Hematopoietic multipotent progenitor cell treated with erythropoietin and hydrocortisone succinate and interleukin-3 and kit ligand, for 17 days (in vitro differentiated cells): Measurements from ENCODE around the gene DPH2.

ENCODE experiments used
- DNase-seq: peaks from one replicate; pipeline ENCODE4 v3.0.0-alpha.2; 2015; ENCODE audit warnings: low spot score

The DPH2 gene

DNA sequence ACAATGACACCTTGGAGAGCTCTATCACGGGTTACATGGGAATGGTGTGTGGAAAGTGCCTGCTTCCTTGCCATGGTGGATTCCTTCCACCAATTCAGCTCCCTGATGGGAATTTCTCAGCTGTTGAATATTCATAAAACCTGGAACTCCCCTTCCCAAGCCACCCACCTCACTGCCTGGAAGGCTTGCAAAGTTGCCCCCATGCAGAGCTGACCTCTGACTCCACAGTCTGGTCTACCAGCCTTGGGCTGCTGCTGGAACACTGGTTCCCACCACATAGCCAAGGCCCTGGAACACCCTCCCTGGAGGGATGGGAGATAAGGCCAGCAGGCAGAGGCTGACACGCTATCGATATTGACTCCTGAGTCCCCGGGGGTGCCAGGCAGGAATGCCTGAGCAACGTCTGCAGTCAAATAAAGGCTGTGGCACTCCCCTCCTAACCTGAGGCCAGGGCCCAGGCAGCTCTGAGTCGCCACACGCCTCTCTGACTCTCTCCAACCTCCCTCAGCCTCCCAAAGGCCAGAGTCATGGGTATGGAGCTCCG lies 30.4 kb downstream of the DPH2 start:
- no peak for DNase-seq

DNA sequence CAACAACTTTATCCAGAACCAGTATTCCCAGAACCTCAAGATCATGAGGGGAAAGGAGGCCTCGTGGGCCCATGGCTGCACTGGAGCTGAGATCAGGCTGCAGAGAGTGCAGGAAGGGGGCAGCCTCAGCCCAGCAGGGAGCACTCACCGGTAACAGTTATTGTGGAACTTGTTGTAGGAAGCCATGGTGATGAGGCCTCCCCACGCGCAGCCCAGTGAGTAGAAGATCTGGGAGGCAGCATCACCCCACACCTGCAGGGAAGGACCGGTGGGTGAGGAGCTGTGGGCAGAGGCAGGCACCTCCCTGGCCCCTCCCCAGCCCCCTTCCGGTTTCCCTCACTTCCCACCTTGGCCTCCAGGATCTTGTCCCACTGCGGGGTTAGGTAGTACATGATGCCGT lies 32.4 kb downstream of the DPH2 start:
- no peak for DNase-seq

DNA sequence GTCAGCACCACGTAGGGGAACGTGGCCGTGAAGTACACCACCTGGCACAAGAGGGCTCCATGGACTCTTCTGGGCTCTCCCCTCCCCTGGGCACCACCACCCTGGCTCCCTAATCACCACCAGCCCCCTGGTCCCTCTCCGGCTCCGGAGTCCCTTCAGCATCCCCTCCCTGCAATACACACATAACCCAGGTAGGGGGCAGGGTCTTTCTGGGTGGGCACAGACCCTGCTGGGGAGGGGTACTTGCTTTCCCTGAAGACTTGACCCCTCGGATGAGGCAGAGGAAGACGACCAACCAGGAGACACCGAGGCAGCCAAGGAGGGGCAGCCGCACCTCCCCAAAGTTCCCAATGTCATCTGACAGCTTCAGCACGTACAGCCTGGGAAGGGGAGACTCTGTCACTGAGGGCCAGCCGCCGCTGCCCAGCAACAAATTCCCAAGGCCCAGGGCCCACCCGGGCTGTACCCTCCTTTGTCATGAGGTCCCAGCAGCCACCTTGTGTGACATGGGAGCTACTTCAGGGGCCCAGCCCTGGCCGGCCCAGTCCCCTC lies 32.9 kb downstream of the DPH2 start:
- no peak for DNase-seq

DNA sequence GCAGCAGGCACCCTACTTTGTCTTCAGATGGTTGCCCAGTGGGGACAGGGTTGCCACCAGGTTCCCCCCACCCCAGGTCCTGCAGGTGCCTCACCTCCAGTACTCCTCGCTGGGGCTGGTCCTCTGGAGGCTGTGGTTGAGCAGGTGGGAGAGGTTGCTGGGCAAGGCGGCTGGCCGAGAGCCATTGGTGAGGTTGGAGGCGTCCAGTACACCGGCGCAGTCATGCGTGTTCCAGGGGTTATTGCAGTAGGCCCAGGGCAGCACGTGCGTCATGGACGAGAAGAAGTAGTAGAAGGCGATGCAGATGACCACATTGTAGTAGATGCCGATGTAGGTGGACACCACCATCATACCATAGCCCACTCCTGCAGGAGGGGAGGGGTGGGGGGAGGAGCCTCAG lies 38.4 kb downstream of the DPH2 start:
- DNase-seq, result no peak

DNA sequence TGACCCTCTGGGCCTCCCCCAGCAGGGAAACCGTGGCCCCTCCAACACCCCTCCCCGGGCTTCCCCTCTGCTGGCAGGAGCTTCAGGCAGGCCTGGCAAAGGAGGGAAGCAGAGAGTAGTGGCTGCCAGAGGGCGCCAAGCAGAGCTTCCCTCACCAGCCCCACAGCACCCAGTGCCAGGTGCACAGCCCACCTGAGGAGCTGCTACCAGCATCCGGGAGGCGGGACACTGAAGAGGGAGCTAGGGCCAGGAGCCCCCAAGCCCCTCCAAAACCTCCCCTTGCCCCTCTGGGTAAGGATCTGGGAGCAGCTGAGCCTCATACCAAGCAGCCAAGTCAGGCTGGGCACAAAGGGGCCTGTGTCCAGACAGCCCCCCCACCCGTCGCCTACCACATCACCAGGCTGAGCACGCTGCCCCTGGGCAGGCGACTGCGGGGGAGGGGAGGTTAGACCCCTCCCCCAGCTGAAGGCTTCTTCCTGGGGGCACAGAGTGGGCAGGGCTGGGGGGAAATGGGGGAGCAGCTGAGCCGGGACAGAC lies 41.2 kb downstream of the DPH2 start:
- DNase-seq, result no peak

DNA sequence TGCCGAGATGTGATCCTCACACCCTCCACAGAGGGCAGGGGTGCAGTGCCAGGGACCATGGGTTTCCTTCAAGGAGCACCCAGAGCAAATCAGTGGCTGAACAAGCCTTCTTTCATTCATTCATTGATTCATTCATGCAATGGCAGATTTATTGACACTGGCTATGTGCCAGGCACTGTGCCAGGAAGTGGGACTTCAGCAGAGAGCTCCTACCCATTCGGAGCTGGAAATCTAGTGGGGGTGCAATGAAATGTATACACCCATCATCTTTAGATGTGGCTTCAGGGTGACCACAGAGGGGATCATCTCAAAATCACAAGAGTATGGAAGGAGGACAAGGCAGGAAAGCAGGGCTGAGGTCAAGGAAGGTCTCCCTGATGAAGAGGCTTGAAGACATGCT lies 42.6 kb downstream of the DPH2 start:
- no peak for DNase-seq

DNA sequence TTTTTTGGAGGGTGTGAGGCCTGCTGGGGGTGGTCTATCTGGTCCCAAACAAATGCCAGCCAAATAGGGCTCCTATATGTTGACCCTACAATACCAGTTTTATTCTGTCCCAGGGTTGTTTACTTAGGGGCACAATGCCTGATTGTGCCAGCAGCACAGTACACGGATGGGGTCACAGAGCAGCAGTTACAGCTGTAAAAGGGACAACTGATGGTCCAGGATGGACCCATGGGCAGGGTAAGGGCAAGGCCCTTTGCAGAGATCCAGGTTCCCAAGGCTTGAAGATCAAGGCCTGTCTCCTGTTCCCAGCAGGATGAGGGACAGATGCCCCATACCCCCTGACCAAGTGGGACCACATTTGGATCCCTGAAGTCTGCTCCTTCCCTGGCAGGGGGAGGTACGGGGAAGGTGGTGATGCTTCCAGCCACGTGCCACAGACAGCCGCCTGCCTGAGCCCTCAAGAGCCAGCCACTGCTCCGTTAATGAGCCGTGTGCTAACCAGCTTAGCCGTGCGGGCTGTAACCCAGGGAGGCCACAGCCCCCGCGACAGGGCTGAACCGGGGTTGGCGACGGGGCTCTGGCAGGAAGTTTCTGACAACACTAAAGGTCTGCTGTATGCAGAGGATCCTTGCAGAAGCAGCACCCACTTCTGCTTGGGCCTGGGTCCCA lies 43.3 kb downstream of the DPH2 start:
- DNase-seq, result no peak

DNA sequence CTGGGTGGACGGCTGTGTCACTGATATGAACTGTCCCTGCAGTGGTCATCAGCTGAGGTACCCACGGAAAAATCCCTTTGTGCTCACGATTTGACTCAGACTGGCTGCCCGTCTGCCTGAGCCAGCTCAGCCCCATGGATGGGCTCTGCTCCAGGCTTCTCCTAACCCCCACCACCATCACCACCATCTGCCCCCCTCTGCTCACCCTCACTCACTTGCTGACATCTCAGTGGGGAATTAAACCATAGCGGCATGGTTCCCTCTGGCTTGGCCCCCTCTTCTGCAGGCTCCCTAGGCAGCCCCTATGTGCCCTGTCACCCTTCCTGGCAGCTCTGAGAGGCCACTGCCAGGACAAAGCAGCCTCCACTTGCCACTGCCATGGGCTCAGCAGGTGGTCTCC lies 44.1 kb downstream of the DPH2 start:
- no peak for DNase-seq

DNA sequence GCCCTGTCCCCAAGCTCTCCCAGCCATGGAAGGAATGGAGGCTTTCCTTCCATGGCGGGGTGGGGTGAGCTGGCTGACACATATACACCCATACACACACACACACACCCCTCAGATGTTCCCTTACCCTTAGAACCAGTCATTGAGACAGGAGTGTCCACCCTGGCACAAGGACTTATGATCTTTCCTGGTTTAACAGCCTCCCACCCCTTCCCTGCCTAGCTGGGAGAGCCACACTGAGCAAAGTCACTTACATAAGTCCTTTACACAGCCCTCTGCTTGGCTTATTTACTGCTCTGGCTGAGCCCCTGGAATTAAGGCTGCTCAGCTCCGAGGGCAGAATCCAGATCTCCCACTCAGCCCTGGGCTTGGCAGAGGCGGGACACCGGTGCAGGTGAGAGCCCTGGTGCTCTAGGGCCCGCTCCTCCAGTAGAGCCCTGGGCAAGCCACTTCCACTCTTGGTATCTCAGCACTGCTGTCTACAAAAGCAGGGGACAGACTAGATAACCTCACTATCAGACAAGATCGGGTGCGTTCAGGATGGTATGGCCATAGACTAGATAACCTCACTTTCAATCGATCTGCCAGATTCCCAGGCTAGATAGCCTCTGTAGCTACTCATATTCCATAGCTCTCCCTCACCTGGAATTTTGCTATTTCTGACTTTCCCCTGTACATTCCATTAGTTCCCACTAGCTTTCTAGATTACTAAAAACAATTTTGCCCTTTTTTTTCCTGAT lies 44.7 kb downstream of the DPH2 start:
- DNase-seq, result peak; percentile 18

DNA sequence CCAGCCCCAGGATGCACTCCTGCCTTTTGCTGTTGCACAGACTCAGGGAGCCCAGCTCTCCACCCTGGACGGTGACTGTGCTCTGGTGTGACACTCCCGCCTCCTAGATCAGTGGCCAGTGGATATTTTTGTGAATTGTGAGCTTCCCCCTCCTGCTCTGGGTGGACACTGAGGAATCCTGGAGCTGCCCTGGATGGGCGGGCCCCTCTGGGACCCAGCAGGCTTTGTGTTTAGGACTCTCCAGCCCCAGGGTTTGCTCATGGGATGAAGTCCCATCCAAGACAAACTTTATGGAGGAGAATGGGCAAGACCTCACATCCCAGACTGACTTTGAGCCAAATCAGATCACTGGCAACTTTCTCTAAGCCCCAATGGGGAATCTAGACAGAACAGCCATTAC lies 45.4 kb downstream of the DPH2 start:
- no peak for DNase-seq

DNA sequence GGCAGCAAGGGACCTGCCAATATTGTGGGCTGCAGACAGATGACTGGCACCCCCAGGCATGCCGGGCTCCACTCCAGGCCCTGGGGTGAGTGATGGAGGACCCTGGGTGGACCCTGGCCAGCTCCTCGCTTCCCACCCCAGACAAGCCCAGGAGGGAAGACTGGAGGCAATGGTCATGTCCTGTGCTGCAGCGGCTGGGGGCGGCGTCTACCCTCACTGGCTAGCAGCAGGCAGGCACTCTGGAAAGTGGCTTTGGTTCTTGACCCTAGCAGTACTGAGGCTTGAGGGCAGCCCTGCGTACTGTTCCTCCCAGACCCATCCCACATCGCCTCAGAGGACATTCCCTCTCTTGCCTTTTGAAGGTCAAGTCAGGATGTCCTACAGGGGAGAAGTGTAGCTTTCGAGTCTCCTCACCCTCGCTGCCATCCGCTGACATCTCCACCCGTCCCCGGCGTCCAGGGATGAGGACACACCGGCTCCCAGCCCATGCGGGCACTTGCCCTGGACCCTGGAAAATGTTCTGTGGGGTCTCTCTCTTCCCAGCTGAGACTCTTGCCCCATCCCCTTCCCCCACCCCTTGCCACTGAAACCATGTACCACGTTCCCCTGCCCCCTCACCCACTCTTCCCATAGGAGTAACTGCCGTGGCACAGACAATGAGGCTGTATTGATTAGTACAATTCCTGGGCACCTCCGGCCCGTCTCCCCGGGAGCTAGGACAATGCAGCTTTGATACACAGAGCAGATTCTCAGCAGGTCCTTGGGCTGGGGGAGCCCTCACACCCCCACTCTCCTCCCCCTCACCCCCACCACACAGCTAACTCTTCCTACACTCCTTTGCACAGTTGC lies 46.5 kb downstream of the DPH2 start:
- no peak for DNase-seq

DNA sequence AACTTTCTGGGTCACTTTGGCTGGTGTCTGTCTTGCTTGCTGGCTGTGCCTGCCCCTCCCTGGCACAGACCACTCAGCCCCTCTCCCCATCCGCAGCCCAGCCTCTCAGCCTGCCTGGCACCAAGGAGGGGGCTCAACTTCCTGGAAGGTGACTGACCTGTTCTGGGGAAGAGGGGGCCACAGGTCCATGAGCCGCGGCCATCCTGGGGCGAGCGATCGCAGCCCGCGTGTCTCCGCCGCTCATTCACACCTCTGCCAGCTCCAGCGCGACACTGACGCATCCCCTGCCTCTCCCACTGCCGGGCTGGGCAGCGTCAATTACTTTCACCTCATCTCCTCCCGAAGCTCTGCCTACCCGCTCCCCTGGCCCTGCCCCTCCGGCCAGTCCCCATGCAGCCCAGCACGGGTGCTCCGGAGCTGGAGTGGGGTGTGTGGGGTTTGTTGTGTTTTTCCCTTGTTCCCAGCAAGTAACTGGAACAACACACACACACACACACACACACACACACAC lies 47.1 kb downstream of the DPH2 start:
- DNase-seq, result no peak

DNA sequence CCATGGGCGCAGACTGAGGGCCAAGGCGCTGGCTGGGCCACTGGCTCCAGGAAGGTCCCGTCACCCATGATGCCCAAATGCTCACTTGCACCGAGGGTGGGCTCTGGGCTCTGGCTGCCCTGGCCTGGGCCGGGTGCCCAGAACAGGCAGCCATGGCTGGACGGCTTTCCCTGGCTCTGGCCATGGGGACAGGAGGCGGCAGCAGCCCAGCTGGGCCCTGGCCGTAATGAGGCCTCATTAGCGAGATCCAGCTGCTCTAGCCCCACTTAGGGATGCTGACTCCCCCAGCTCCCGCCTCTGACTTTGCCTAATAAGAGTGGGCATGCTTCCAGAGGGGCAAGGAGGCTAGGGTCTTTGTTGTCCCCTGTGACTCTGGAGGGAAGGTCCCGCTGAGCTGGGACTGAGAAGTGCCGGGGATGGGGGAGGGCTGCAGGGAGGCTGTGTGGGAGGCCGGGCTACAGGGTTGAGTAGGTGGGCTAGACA lies 49.7 kb downstream of the DPH2 start:
- no peak for DNase-seq

DNA sequence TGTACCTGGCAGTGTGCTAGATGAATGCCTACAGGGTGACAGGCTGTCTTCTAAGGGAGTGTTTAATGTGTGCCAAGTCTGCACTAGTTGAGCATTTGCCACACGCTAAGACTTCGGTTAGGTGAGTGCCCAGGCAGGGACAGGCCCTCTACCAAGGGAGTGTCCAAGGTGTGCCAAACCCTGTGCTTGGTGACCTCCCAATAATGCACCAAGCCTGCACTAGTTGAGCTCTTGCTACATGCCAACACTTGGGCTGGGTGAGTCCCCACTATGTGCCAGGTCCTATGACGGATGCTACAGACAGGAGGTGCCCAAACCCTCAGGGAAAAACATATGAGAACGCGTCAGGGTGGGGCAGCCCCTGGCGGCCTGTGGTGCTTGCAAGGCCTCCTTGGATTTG lies 50.7 kb downstream of the DPH2 start:
- no peak for DNase-seq

DNA sequence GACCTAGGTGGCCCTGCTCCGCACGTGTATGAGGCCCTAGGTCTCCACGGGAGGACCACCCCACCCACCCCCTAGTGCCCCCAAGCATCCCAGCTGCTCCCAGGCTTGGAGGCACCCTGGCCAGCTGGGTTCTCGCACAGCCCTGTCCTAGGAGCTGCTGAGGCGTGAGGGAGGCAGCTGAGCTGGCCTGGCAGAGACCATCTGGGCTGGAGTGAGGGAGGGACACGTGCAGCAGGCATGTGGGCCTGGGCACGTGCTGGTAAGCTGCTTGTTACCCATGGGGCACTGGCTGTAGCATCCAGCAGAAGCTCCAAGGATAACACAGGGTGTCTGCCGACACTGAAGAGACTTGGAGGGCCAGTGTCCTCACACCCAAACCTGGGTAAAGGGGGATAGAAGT lies 51.3 kb downstream of the DPH2 start:
- DNase-seq, result no peak

DNA sequence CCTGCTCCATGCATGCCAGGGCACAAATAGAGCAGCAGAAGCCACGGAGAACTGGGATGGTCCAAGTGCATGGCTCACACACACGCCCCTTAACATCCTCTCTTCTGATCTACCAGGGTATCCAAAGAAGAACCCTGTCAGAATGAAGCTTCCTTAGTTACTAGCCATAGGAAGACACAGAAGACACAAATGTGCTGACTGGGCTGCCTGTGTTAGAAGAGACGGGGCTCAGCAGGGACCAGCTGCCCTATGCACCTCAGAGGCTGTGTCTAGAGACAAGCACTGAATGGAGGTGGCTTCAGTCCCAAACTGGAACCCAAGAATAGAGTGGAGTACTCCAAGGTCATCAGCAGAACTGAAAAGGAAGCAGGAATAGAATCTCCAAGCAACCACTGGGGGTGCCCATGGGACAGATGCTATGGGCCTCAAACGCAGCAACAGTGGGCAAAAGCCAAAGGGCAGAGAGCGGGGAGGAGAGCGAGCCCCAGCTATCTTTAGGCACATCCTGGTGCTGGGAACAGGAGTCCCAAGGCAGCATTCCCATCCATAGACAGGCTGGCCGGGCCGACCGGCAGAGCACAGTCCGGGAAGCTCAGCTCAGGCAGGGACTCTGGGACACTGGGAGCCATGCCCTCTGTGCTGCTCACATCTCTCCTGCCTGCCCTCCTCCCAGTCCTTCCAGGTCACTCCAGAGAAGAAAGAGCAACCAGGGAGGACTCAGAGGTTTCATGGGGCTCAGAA lies 51.9 kb downstream of the DPH2 start:
- DNase-seq, result no peak
